ENCODE measurements around the gene MCCC2. TPM values are rescaled to one million over a fixed set of nuclear protein-coding genes. Genes with fewer than 3 reads are reported as not detected.

MCCC2 gene
- total and polyA plus RNA-seq, 2 of the 13 experiments (the other 11 are each of a cell fraction or from before 2014, with no cell fraction given): 44.8 to 83.6 TPM

DNA sequence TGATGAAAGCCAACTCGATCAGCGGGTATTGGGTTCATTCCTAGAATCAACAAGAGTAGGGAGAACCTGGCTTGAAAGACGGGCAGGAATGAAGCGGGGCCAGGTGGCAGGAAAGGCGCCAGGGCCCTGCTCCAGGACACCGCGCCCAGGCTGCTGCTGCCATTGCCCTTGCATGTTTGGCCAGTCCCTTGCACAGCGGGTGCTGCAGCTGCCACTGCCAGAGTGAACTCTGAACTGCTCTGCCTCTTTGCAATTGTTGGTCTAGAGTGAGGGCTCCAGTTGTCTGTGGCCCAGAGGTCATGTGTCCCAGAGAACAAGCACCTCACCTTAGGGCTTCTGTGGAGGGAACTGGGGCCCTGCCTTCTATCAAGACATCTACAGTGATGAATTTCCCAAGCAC, 107.9 kb downstream of the MCCC2 start (continued):
- TF ChIP-seq ZNF17 (CRISPR knock-in tag; IDR thresholded peaks at IDR 0.05): no peak
- TF ChIP-seq KLF16 (CRISPR knock-in tag; IDR thresholded peaks at IDR 0.05): no peak
- peak in 1 of 2 experiments; percentile 46; a peak in 1 of 4 replicates for TF ChIP-seq EP300 (IDR thresholded peaks at IDR 0.05; ENCODE audit: low read depth in 2 of 2, low read length in 2 of 2)
- no peak for TF ChIP-seq EP300 (CRISPR knock-in tag; IDR thresholded peaks at IDR 0.05; ENCODE audit: borderline replicate concordance)
- TF ChIP-seq TBX2 (CRISPR knock-in tag; IDR thresholded peaks at IDR 0.05; ENCODE audit: borderline replicate concordance): peak; percentile 61; the same call in 1 of the 2 replicates
- 0 out of 2 replicates have a peak, but pooled peaks have one; percentile 46 for TF ChIP-seq ZNF563 (CRISPR knock-in tag; IDR thresholded peaks at IDR 0.05)
- no peak for TF ChIP-seq POLR2AphosphoS2 (IDR thresholded peaks at IDR 0.05; ENCODE audit: low read depth, low read length)
- no peak for TF ChIP-seq DZIP1 (CRISPR knock-in tag; IDR thresholded peaks at IDR 0.05)
- TF ChIP-seq, protein P1, sequence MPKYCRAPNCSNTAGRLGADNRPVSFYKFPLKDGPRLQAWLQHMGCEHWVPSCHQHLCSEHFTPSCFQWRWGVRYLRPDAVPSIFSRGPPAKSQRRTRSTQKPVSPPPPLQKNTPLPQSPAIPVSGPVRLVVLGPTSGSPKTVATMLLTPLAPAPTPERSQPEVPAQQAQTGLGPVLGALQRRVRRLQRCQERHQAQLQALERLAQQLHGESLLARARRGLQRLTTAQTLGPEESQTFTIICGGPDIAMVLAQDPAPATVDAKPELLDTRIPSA (CRISPR knock-in tag; IDR thresholded peaks at IDR 0.05; ENCODE audit: borderline replicate concordance): no peak
- TF ChIP-seq MEIS2 (CRISPR knock-in tag; IDR thresholded peaks at IDR 0.05): 0 out of 2 replicates have a peak, but pooled peaks have one; percentile 44
- no peak for TF ChIP-seq PRMT3 (CRISPR knock-in tag; IDR thresholded peaks at IDR 0.05; ENCODE audit: borderline replicate concordance, low read depth)
- TF ChIP-seq CEBPG (CRISPR knock-in tag; IDR thresholded peaks at IDR 0.05): peak; percentile 48
- peak; percentile 77 for TF ChIP-seq TEAD3 (CRISPR knock-in tag; optimal IDR thresholded peaks at IDR 0.05; ENCODE audit: borderline replicate concordance)
- peak; percentile 59; the same call in 1 of the 2 replicates for TF ChIP-seq ZNF710 (CRISPR knock-in tag; IDR thresholded peaks at IDR 0.05; ENCODE audit: borderline replicate concordance)
- peak; percentile 43; the same call in 1 of the 2 replicates for TF ChIP-seq NCOA2 (CRISPR knock-in tag; IDR thresholded peaks at IDR 0.05)
- no peak for TF ChIP-seq ZSCAN25 (CRISPR knock-in tag; IDR thresholded peaks at IDR 0.05)
- peak; percentile 99 for TF ChIP-seq ZNF644 (CRISPR knock-in tag; IDR thresholded peaks at IDR 0.05; ENCODE audit: low read depth)
- TF ChIP-seq ZNF660 (CRISPR knock-in tag; IDR thresholded peaks at IDR 0.05; ENCODE audit: borderline replicate concordance, low read depth): no peak
- TF ChIP-seq DBP (CRISPR knock-in tag; IDR thresholded peaks at IDR 0.05; ENCODE audit: not compliant biosample characterization): no peak
- TF ChIP-seq, protein P2, sequence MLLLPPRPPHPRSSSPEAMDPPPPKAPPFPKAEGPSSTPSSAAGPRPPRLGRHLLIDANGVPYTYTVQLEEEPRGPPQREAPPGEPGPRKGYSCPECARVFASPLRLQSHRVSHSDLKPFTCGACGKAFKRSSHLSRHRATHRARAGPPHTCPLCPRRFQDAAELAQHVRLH (CRISPR knock-in tag; IDR thresholded peaks at IDR 0.05; ENCODE audit: borderline replicate concordance, low read depth): peak; percentile 61; the same call in 1 of the 2 replicates
- no peak for TF ChIP-seq RFX5 (IDR thresholded peaks at IDR 0.05; ENCODE audit: low read depth, low read length)
- TF ChIP-seq RFXAP (CRISPR knock-in tag; IDR thresholded peaks at IDR 0.05; ENCODE audit: borderline replicate concordance): no peak
- no peak for TF ChIP-seq KLF6 (CRISPR knock-in tag; IDR thresholded peaks at IDR 0.05)

Data from HepG2 (cell line).